Measurements from ENCODE around the gene ACKR3. TPM values are rescaled to one million over a fixed set of nuclear protein-coding genes. Genes with fewer than 3 reads are reported as not detected.

Gene ACKR3
- total and polyA plus RNA-seq, 2 of the 4 experiments (the other 2 are of a cell fraction): not detected

GRCh38 chr2:236616031-236616430 lies 46.4 kb downstream of the ACKR3 start:
- no peaks in the 10 kb centered on the region; the same call in 1 of the 2 replicates for H3K9me3 ChIP-seq (ENCODE audit: control insufficient read depth, insufficient read depth, low read length)
- H3K4ac ChIP-seq (ENCODE audit: low read depth, low read length): no peak overlapping the region
- H4K20me1 ChIP-seq (ENCODE audit: insufficient read depth, low read length): no peaks in the 10 kb centered on the region
- H4K8ac ChIP-seq (ENCODE audit: low read depth in 2 of 2, low read length in 2 of 2): no peak overlapping the region
- BruUV-seq (replicated peaks): no TSS peak
- no peaks in the 10 kb centered on the region for H3K9me1 ChIP-seq (ENCODE audit: insufficient read depth, low read length)
- no peak overlapping the region for H3K4me2 ChIP-seq (ENCODE audit: low read depth, low read length)
- no peak overlapping the region for H3K14ac ChIP-seq (replicated peaks; ENCODE audit: low read depth, low read length)
- no peak overlapping the region for H2BK120ac ChIP-seq (ENCODE audit: low read depth, low read length)
- TF ChIP-seq MAZ (IDR thresholded peaks at IDR 0.05; ENCODE audit: borderline replicate concordance, low read depth, low read length) (no peak), CTCF (conservative IDR thresholded peaks at IDR 0.05; ENCODE audit: low read depth, low read length) (no peak), RCOR1 (IDR thresholded peaks at IDR 0.05; ENCODE audit: insufficient replicate concordance, low read length) (no peak), MAFK (IDR thresholded peaks at IDR 0.05; ENCODE audit: low read depth, low read length) (no peak), FOS (IDR thresholded peaks at IDR 0.05; ENCODE audit: low read depth, low read length) (no peak), ELK1 (IDR thresholded peaks at IDR 0.05; ENCODE audit: borderline replicate concordance, low read depth, low read length) (no peak), RFX5 (IDR thresholded peaks at IDR 0.05; ENCODE audit: low read depth, low read length) (no peak), POLR2A (IDR thresholded peaks at IDR 0.05; ENCODE audit: low read depth, low read length) (no peak), MXI1 (IDR thresholded peaks at IDR 0.05; ENCODE audit: borderline replicate concordance, low read depth, low read length) (no peak), BHLHE40 (IDR thresholded peaks at IDR 0.05; ENCODE audit: low read depth, low read length) (no peak), RAD21 (IDR thresholded peaks at IDR 0.05; ENCODE audit: low read length) (no peak), NFE2L2 (IDR thresholded peaks at IDR 0.05; ENCODE audit: low read depth, low read length) (no peak)
- peaks cover 21% of the 10 kb centered on the region for H3K27me3 ChIP-seq (ENCODE audit: control insufficient read depth, insufficient read depth, low read length)
- H3K18ac ChIP-seq (ENCODE audit: low read depth, low read length): no peak overlapping the region
- no peak overlapping the region for H2BK15ac ChIP-seq (ENCODE audit: low read depth, low read length)
- WGBS, 2 experiments (ENCODE audit: extremely low coverage in 2 of 2, insufficient read length in 1 of 2): 33% methylated on average over 1 of the region's 6 CpGs; no CpG with 5 or more reads in 1 of the 2 experiments
- no peak overlapping the region for H2BK5ac ChIP-seq (ENCODE audit: low read depth, low read length, poor library complexity, severe bottlenecking)
- no peak overlapping the region for H2AFZ ChIP-seq (replicated peaks; ENCODE audit: low read length, poor library complexity)
- dilution Hi-C loops (cut with HindIII; ENCODE audit: low sequenced_read_pairs, unreplicated experiment): no loop called here
- in situ Hi-C loops (cut with MboI; ENCODE audit: low sequenced_read_pairs): no loop called here
- H2AK9ac ChIP-seq (replicated peaks; ENCODE audit: low read depth, low read length, poor library complexity): no peak overlapping the region
- no peak overlapping the region for H4K91ac ChIP-seq (ENCODE audit: insufficient read depth, low read depth, low read length)
- no peak overlapping the region for H2AK5ac ChIP-seq (ENCODE audit: low read depth, low read length)
- H3K79me1 ChIP-seq (ENCODE audit: low read depth in 1 of 2, low read length in 2 of 2): no peaks in the 10 kb centered on the region
- H3K27ac ChIP-seq (ENCODE audit: insufficient read depth, low read length): no peak overlapping the region
- H3K23ac ChIP-seq (ENCODE audit: low read depth, low read length): no peak overlapping the region
- no peak overlapping the region for H3K56ac ChIP-seq (ENCODE audit: extremely low read depth, insufficient read depth, low read length)
- intact Hi-C loops (cut with micrococcal nuclease): no loop called here
- H3K4me1 ChIP-seq (ENCODE audit: control insufficient read depth, insufficient read depth, low read length): peaks cover under 1% of the 10 kb centered on the region; the same call in 1 of the 2 replicates
- CTCF ChIA-PET: no interaction called here
- H3K36me3 ChIP-seq (ENCODE audit: control insufficient read depth, insufficient read depth, low read length): no peaks in the 10 kb centered on the region
- H2BK20ac ChIP-seq (ENCODE audit: low read depth, low read length): no peak overlapping the region
- POLR2A ChIA-PET (ENCODE audit: unreplicated experiment): no interaction called here
- no peak overlapping the region for H4K5ac ChIP-seq (ENCODE audit: low read depth, low read length)
- DNase-seq (no peak), ATAC-seq (ENCODE audit: low read depth) (no peak)
- H3K4me3 ChIP-seq (ENCODE audit: insufficient read depth, low read depth, low read length): no peak overlapping the region
- no peak overlapping the region for H3K9ac ChIP-seq (ENCODE audit: low read depth, low read length)
